HS-5 (cell line): ENCODE results near the gene ZNF213.
"Not testable (repeated sequence)": the region's sequence is repeated elsewhere in the genome, so short reads cannot be mapped to it uniquely, and the experiment has no call there.

ENCODE experiments used
- DNase-seq: peaks from one replicate; pipeline ENCODE4 v3.0.0-alpha.2; 2012; ENCODE audit warnings: low read depth

The ZNF213 gene

GRCh38 chr16:3170440-3171180, 35.8 kb downstream of the ZNF213 start:
- DNase-seq = no peak

- DNase-seq = no peak
These were observed 36.5 kb downstream of the ZNF213 start for GRCh38 chr16:3171181-3171854.

- no peak for DNase-seq
These were observed 37.2 kb downstream of the ZNF213 start for GRCh38 chr16:3171855-3172593.

GRCh38 chr16:3173892-3174617, 39.2 kb downstream of the ZNF213 start:
- DNase-seq = no peak

GRCh38 chr16:3174618-3175148, 39.9 kb downstream of the ZNF213 start:
- DNase-seq = no peak

- DNase-seq = no peak
These were observed 40.6 kb downstream of the ZNF213 start for GRCh38 chr16:3175157-3176093.

- DNase-seq = no peak
These were observed 44.8 kb downstream of the ZNF213 start for GRCh38 chr16:3179651-3180050.

- DNase-seq = no peak
These were observed 45.6 kb downstream of the ZNF213 start for GRCh38 chr16:3180445-3180878.

GRCh38 chr16:3182293-3182607, 47.4 kb downstream of the ZNF213 start:
- DNase-seq = not testable (repeated sequence)

GRCh38 chr16:3182608-3183444, 48.0 kb downstream of the ZNF213 start:
- DNase-seq = no peak

- no peak for DNase-seq
These were observed 48.8 kb downstream of the ZNF213 start for GRCh38 chr16:3183445-3184139.

GRCh38 chr16:3186946-3187690, 52.3 kb downstream of the ZNF213 start:
- no peak for DNase-seq

GRCh38 chr16:3187798-3188674, 53.2 kb downstream of the ZNF213 start, which contains the start of gene OR1F1:
OR1F1 (plus strand) TSS chr16:3188204.
- DNase-seq = no peak

- no peak for DNase-seq
These were observed 53.8 kb downstream of the ZNF213 start for GRCh38 chr16:3188675-3188924.

- DNase-seq = no peak
These were observed 54.3 kb downstream of the ZNF213 start for GRCh38 chr16:3188925-3189825.

- DNase-seq = no peak
These were observed 55.0 kb downstream of the ZNF213 start for GRCh38 chr16:3189869-3190268.

GRCh38 chr16:3190949-3191353, 56.1 kb downstream of the ZNF213 start:
- DNase-seq = no peak
